HEK293 (cell line): Measurements from ENCODE around the gene AGAP1.
A peak's percentile ranks its signal among the peaks of the same experiment; 100 is the strongest.

ENCODE experiments used
- CTCF ChIP-seq: fragments of 450-650 bp; formaldehyde crosslinking; IDR thresholded peaks from 2 replicates; pipeline ENCODE4 v1.5.1; 2016; ENCODE audit warnings: missing biosample characterization, missing genetic modification characterization
- YY1 ChIP-seq: fragments of 450-650 bp; formaldehyde crosslinking; IDR thresholded peaks from 2 replicates; pipeline ENCODE4 v1.5.1; 2018; ENCODE audit warnings: missing biosample characterization, missing genetic modification characterization
- ZBTB48 ChIP-seq: fragments of 450-650 bp; formaldehyde crosslinking; IDR thresholded peaks from 2 replicates; pipeline ENCODE4 v1.5.1; 2016; ENCODE audit warnings: missing biosample characterization, missing genetic modification characterization
- ZNF175 ChIP-seq: fragments of 450-650 bp; formaldehyde crosslinking; IDR thresholded peaks from 2 replicates; pipeline ENCODE4 v1.5.1; 2016; ENCODE audit warnings: missing biosample characterization, missing genetic modification characterization
- ZNF24 ChIP-seq: fragments of 450-650 bp; formaldehyde crosslinking; IDR thresholded peaks from 2 replicates; pipeline ENCODE4 v1.5.1; 2016; ENCODE audit warnings: missing biosample characterization, missing genetic modification characterization
- ZNF354C ChIP-seq: fragments of 450-650 bp; formaldehyde crosslinking; IDR thresholded peaks from 2 replicates; pipeline ENCODE4 v1.5.1; 2016; ENCODE audit warnings: missing biosample characterization, missing genetic modification characterization, low read depth, borderline replicate concordance
- ZNF514 ChIP-seq: fragments of 450-650 bp; formaldehyde crosslinking; IDR thresholded peaks from 2 replicates; pipeline ENCODE4 v1.5.1; 2016; ENCODE audit warnings: missing biosample characterization, missing genetic modification characterization
- ZSCAN30 ChIP-seq: fragments of 450-650 bp; IDR thresholded peaks from 2 replicates; pipeline ENCODE4 v1.5.1; 2018; ENCODE audit warnings: missing biosample characterization, mild to moderate bottlenecking, missing genetic modification characterization, moderate library complexity
- TF ChIP-seq, protein P1 (sequence below): fragments of 450-650 bp; formaldehyde crosslinking; IDR thresholded peaks from 2 replicates; pipeline ENCODE4 v1.5.1; 2017; ENCODE audit warnings: missing biosample characterization, missing genetic modification characterization
- TF ChIP-seq, protein P2 (sequence below): fragments of 450-650 bp; formaldehyde crosslinking; IDR thresholded peaks from 2 replicates; pipeline ENCODE4 v1.5.1; 2016; ENCODE audit warnings: missing biosample characterization, missing genetic modification characterization
- TF ChIP-seq, protein P3 (sequence below): fragments of 450-650 bp; formaldehyde crosslinking; IDR thresholded peaks from 2 replicates; pipeline ENCODE4 v1.5.1; 2016; ENCODE audit warnings: missing biosample characterization, missing genetic modification characterization

GRCh38 chr2:235669983-235670962 lies 176.4 kb downstream of the AGAP1 start:
- TF ChIP-seq ZNF175 (tag by site-specific recombination) (no peak), CTCF (tag by site-specific recombination) (peak; percentile 41; the same call in 1 of the 2 replicates), ZNF24 (tag by site-specific recombination) (no peak), ZSCAN30 (tag by site-specific recombination) (no peak), YY1 (tag by site-specific recombination) (no peak), ZNF354C (tag by site-specific recombination) (no peak), ZNF514 (tag by site-specific recombination) (no peak), ZBTB48 (tag by site-specific recombination) (no peak)
- TF ChIP-seq, protein P1, sequence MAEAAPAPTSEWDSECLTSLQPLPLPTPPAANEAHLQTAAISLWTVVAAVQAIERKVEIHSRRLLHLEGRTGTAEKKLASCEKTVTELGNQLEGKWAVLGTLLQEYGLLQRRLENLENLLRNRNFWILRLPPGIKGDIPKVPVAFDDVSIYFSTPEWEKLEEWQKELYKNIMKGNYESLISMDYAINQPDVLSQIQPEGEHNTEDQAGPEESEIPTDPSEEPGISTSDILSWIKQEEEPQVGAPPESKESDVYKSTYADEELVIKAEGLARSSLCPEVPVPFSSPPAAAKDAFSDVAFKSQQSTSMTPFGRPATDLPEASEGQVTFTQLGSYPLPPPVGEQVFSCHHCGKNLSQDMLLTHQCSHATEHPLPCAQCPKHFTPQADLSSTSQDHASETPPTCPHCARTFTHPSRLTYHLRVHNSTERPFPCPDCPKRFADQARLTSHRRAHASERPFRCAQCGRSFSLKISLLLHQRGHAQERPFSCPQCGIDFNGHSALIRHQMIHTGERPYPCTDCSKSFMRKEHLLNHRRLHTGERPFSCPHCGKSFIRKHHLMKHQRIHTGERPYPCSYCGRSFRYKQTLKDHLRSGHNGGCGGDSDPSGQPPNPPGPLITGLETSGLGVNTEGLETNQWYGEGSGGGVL = no peak
- TF ChIP-seq, protein P2, sequence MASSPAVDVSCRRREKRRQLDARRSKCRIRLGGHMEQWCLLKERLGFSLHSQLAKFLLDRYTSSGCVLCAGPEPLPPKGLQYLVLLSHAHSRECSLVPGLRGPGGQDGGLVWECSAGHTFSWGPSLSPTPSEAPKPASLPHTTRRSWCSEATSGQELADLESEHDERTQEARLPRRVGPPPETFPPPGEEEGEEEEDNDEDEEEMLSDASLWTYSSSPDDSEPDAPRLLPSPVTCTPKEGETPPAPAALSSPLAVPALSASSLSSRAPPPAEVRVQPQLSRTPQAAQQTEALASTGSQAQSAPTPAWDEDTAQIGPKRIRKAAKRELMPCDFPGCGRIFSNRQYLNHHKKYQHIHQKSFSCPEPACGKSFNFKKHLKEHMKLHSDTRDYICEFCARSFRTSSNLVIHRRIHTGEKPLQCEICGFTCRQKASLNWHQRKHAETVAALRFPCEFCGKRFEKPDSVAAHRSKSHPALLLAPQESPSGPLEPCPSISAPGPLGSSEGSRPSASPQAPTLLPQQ (tag by site-specific recombination) = no peak
- TF ChIP-seq, protein P3, sequence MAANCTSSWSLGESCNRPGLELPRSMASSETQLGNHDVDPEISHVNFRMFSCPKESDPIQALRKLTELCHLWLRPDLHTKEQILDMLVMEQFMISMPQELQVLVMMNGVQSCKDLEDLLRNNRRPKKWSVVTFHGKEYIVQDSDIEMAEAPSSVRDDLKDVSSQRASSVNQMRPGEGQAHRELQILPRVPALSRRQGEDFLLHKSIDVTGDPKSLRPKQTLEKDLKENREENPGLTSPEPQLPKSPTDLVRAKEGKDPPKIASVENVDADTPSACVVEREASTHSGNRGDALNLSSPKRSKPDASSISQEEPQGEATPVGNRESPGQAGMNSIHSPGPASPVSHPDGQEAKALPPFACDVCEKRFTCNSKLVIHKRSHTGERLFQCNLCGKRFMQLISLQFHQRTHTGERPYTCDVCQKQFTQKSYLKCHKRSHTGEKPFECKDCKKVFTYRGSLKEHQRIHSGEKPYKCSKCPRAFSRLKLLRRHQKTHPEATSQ = no peak
